Right atrium auricular region (tissue), 2 donors: ENCODE results near the gene DNAJA3. TPM values are rescaled to one million over a fixed set of nuclear protein-coding genes. Genes with fewer than 3 reads are reported as not detected.

ENCODE experiments used
- DNase-seq: peaks from one replicate; pipeline ENCODE4 v3.0.0-alpha.2; 2019; ENCODE audit warnings: low spot score
- H3K27ac ChIP-seq, 2 donors: fragments of 200-600 bp; sonication (generic); 1 replicate in 1 of 2; 2 replicates in 1 of 2; pipeline ENCODE4 v1.5.1; 2016 to 2019
- H3K27me3 ChIP-seq, 2 donors: fragments of 200-600 bp; sonication (generic); one replicate each; pipeline versions ENCODE4 v1.5.1 to v1.6.0; 2017 to 2019
- H3K36me3 ChIP-seq: fragments of 200-600 bp; sonication (generic); one replicate; pipeline ENCODE4 v1.5.1; 2016
- H3K4me1 ChIP-seq, 2 donors: fragments of 200-600 bp; sonication (generic); one replicate each; pipeline versions ENCODE4 v1.5.1 to v1.6.0; 2017 to 2019
- H3K4me3 ChIP-seq, 2 donors: fragments of 200-600 bp; sonication (generic); 1 replicate in 1 of 2; 2 replicates in 1 of 2; pipeline ENCODE4 v1.5.1; 2017 to 2019; ENCODE audit warnings: mild to moderate bottlenecking in 1 of 2, moderate library complexity in 1 of 2
- H3K9me3 ChIP-seq, 2 donors: fragments of 200-600 bp; sonication (generic); one replicate each; pipeline ENCODE4 v1.5.1; 2019
- CTCF ChIP-seq, 2 donors: fragments of 200-600 bp; sonication (generic); IDR thresholded peaks; one replicate each; pipeline ENCODE4 v1.5.1; 2019; ENCODE audit warnings: antibody characterized with exemption in 2 of 2
- total RNA-seq, 2 donors: library from RNA; depleted of rRNA; stranded (reverse); fragments of >200 nt; gene quantifications; one replicate each; pipeline ENCODE4 v1.1.0, GENCODE V29; 2016

DNAJA3 gene
- total RNA-seq, 2 donors from 2014 or later: 47.6 to 50.5 TPM

GRCh38 chr16:4395055-4395726 lies 30.5 kb upstream of the DNAJA3 start:
- Histone ChIP-seq H3K36me3 (peaks cover 8% of the 10 kb centered on the region), H3K9me3 (no peaks in the 10 kb centered on the region), H3K4me1 (peaks cover 0 to 10% of the 10 kb centered on the region in 2 donors), H3K27ac (no peak overlapping the region), H3K4me3 (no peak overlapping the region), H3K27me3 (no peaks in the 10 kb centered on the region)
- DNase-seq: no peak
- no peak for TF ChIP-seq CTCF (IDR thresholded peaks at IDR 0.05)

DNA sequence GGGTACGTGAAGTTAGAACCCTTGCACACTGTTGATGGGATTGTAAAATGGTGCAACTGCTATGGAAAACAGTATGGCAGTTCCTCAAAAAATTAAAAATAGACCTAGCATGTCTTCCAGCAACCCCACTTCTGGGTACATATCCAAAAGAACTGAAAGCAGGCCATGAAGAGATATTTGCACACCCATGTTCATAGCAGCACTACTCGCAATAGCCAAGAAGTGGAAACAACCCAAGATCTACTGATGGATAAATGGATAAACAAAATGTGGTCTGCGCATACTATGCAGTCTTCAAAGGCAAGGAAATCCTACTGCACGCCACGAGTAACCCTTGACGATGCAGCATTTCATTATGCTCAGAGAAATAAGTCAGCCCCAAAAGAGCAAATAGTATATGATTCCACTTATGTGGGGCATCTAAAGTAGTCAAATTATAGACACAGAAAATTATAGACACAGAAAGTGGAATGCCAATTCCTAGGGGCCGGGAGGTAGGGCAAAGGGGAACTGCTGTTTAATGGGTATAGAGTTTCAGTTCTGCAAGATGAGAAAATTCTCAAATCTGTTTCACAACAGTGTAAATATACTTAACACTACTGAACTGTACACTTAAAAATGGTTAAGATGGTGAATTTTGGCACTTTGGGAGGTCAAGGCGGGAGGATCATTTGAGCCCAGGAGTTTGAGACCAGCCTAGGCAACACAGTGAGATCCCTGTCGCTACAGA lies 26.5 kb upstream of the DNAJA3 start:
- no peak for DNase-seq
- no peak overlapping the region for H3K27ac ChIP-seq
- no peaks in the 10 kb centered on the region for H3K9me3 ChIP-seq
- H3K36me3 ChIP-seq: peaks cover 8% of the 10 kb centered on the region
- peaks cover 0 to 9% of the 10 kb centered on the region in 2 donors for H3K4me1 ChIP-seq
- no peak for TF ChIP-seq CTCF (IDR thresholded peaks at IDR 0.05)
- no peaks in the 10 kb centered on the region for H3K27me3 ChIP-seq
- H3K4me3 ChIP-seq: no peak overlapping the region

DNA sequence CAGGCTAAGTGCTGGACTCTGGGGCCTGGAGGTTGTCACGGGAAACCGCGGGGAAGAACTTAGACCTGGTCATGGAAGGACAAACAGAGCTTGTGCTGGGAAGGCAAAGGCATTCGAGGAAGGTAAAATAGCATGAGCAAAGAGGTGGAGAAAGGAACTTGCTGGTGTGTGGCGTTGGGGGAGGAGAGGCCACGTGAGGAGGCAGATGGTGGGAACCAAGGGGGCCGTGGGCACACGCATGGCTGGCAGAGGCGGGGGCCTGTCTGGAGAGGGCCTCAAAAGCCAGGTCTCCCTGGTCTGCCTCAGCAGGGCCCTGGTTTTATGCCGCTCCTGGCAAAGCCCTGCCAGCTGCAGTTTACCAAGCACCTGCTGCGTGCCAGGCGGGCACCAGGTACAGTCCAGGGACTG lies 24.6 kb upstream of the DNAJA3 start:
- Histone ChIP-seq H3K36me3 (peaks cover 5% of the 10 kb centered on the region), H3K27me3 (no peaks in the 10 kb centered on the region), H3K9me3 (no peaks in the 10 kb centered on the region), H3K4me1 (peaks cover 0 to 9% of the 10 kb centered on the region in 2 donors), H3K27ac (no peak overlapping the region), H3K4me3 (no peak overlapping the region)
- DNase-seq: no peak
- no peak for TF ChIP-seq CTCF (IDR thresholded peaks at IDR 0.05)

DNA sequence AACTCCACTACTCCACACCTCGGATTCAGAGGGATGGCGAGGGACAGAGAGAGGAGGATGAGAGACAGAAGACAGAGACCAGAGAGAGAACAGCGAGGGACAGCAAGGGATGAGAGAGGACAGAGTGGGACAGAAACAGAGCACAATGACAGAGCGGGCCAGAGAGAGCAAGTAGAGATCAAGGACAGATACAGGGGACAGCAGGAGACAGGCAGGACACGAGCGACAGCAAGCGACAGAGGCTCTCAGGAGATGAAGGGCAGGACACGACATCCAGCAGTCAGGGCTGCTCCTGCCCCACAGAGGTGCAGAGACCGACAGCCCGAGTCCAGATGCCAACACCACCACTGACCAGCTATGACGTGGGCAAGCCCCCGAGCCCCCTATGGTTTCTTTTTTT lies 24.2 kb upstream of the DNAJA3 start:
- no peak for TF ChIP-seq CTCF (IDR thresholded peaks at IDR 0.05)
- H3K27me3 ChIP-seq: no peaks in the 10 kb centered on the region
- H3K4me1 ChIP-seq: peaks cover 0 to 9% of the 10 kb centered on the region in 2 donors
- H3K27ac ChIP-seq: no peak overlapping the region
- no peaks in the 10 kb centered on the region for H3K9me3 ChIP-seq
- peaks cover 8% of the 10 kb centered on the region for H3K36me3 ChIP-seq
- DNase-seq: no peak
- no peak overlapping the region for H3K4me3 ChIP-seq

GRCh38 chr16:4402439-4403132 lies 23.1 kb upstream of the DNAJA3 start:
- Histone ChIP-seq H3K9me3 (no peaks in the 10 kb centered on the region), H3K27me3 (no peaks in the 10 kb centered on the region), H3K4me1 (peaks cover 0 to 9% of the 10 kb centered on the region in 2 donors), H3K4me3 (no peak overlapping the region), H3K27ac (no peak overlapping the region), H3K36me3 (peaks cover 16% of the 10 kb centered on the region)
- DNase-seq: peak; percentile 82
- peak; percentile 88 to 98 for TF ChIP-seq CTCF (IDR thresholded peaks at IDR 0.05)
